Thyroid gland (tissue), 4 donors: ENCODE measurements around the gene ABTB2.

ENCODE experiments used
- CTCF ChIP-seq, 6 experiments: fragments of 200-600 bp in 3 of 6; fragments of 450-650 bp in 3 of 6; sonication (generic) in 3 of 6; IDR thresholded peaks; one replicate each; pipeline ENCODE4 v1.5.1; 2016 to 2019; ENCODE audit warnings: antibody characterized with exemption in 6 of 6, mild to moderate bottlenecking in 2 of 6, inconsistent platforms in 1 of 6, moderate library complexity in 1 of 6
- POLR2A ChIP-seq, 2 donors: fragments of 450-650 bp; IDR thresholded peaks; one replicate each; pipeline ENCODE4 v1.6.1; 2017; ENCODE audit warnings: antibody characterized with exemption in 2 of 2, mild to moderate bottlenecking in 2 of 2, moderate library complexity in 1 of 2

GRCh38 chr11:34335331-34335730 is 22.5 kb downstream of the ABTB2 start:
- TF ChIP-seq CTCF (IDR thresholded peaks at IDR 0.05) (no peak), POLR2A (IDR thresholded peaks at IDR 0.05) (no peak)
